HG03175 (cell line): Measurements from ENCODE around the gene ELP4.
"Not testable (repeated sequence)": the region's sequence is repeated elsewhere in the genome, so short reads cannot be mapped to it uniquely, and the experiment has no call there.

Experiments
- ATAC-seq: cut with Tn5 transposase; IDR thresholded peaks from one replicate; pipeline ENCODE4 v1.9.1; 2021; ENCODE audit warnings: mild to moderate bottlenecking, moderate library complexity; ENCODE audit not compliant: unreplicated experiment

The ELP4 gene

DNA sequence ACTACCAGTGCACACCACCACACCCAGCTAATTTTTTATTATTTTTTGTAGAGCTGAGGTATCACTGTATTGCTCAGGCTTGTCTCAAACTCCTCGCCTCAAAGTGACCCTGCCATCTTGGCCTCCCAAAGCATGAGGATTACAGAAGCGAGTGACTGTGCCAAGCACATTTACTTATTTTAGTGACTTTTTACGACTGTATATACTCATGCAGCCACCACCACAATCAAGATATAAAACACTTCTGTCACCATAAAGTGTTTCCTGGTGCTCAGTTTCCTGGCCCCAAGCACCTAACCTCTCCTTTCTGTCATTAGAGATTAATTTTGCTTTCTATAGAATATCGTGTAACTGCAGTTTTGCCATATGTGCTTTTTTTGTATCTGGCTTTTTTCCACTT is 25.9 kb downstream of the ELP4 start:
- no peak for ATAC-seq

DNA sequence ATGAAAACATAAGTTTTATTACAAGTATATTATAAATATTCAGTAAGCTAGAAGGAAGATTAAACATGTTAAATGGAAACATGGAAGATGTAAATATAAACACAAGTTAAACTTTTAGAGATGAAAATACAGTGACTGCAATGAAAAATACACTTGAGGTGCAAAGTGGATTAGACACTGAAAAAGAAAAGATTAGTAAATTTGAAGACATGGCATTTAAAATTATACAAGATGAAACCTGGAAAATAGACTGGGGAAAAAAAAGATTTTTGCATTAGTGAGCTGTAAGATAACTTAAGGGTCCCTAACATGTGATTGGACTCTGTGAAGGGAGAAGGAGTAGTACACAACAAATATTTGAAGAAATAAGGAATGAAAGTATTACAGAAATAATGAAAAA is 33.3 kb downstream of the ELP4 start:
- ATAC-seq, result no peak

DNA sequence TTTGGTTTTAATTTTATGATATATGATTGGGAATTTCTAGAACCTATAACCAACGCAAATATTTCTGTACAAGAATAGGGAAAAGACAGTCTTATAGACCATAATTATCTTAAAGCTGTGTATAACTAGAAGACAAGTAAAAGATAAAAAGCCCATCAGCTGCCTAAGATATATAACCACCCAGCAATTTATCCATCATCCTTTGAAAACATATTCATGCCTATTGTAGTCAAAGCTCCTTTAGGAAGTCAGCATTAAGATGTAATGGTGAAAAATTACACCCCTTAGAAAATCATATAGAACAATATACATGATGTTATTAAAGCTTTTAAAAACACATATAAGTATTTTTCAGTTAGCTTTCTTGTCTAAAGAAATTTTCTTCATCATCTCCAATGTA is 46.4 kb downstream of the ELP4 start:
- ATAC-seq, result no peak

DNA sequence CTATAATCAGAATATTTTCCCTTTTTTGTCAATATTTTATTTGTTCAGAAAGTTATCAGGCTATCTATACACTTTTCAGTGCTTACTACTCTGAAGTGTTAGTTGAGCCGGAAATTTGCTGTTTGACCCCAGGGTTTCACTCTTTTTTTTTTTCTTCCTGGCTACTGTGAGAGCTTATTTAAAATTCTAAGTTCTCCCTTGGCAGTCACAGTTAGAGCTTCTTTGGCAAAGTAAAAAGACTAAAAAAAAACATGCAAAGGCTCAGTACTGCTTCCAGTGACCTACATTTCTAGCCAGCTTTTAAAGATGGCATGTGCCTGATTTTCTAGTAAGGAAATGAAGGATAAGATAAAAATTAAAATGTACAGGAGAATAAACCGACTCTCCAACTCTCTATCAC is 48.4 kb downstream of the ELP4 start:
- ATAC-seq, result no peak

DNA sequence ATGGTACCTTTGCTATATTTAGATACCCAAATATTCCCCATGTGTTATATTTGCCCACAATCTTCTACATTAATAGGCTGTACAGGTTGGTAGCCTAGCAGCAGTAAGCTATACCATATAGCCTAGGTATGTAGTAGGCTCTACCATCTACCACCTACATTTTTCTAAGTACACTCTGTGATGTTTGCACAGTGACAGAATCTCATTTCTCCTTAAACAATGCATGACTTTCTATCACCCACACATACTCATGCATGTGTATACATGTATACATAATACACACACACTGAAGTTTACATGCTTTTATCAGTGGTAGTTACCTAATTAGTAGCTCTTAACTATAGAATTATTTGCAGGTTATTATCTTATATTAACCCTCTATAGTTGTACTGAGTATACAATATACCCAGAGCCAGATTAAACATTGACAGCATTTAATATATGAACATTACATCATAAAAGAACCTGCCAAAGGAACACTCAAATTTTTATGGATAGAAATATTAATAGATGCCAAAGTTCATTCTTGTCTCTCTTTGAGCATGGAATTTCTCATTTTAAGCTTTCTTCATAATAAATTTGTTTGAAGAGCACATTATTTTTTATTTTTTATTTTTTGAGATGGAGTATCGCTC is 51.4 kb downstream of the ELP4 start:
- no peak for ATAC-seq

DNA sequence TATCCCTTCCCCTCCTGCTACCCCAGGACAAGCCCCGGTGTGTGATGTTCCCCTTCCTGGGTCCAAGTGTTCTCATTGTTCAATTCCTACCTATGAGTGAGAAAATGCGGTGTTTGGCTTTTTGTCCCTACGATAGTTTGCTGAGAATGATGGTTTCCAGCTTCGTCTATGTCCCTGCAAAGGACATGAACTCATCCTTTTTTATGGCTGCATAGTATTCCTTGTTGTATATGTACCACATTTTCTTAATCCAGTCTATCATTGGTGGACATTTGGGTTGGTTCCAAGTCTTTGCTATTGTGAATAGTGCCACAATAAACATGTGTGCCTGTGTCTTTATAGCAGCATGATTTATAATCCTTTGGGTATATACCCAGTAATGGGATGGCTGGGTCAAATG is 55.0 kb downstream of the ELP4 start:
- not testable (repeated sequence) for ATAC-seq

DNA sequence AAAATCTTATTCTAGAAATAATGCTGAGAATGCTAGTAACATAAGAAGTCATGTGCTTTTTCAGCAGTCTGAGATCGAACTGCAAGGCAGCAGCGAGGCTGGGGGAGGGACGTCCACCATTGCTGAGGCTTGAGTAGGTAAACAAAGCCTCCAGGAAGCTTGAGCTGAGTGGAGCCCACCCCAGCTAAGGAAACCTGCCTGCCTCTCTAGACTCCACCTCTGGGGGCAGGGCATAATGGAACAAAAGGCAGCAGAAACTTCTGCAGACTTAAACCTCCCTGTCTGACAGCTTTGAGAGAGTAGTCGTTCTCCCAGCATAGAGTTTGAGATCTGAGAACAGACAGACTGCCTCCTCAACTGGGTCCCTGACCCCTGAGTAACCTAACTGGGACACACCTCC is 64.6 kb downstream of the ELP4 start:
- ATAC-seq, result not testable (repeated sequence)

DNA sequence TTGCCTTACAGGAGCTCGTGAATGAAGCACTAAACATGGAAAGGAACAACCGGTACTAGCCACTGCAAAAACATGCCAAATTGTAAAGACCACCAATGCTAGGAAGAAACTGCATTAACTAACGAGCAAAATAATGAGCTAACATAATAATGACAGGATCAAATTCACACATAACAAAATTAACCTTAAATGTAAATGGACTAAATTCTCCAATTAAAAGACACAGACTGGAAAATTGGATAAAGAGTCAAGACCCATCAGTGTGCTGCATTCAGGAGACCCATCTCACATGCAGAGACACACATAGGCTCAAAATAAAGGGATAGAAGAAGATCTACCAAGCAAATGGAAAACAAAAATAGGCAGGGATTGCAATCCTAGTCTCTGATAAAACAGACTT is 66.2 kb downstream of the ELP4 start:
- not testable (repeated sequence) for ATAC-seq

DNA sequence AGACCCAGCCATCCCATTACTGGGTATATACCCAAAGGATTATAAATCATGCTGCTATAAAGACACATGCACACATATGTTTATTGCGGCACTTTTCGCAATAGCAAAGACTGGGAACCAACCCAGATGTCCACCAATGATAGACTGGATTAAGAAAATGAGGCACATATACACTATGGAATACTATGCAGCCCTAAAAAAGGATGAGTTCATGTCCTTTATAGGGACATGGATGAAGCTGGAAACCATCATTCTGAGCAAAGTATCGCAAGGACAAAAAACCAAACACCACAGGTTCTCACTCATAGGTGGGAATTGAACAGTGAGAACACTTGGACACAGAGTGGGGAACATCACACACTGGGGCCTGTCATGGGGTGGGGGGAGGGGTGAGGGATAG is 69.8 kb downstream of the ELP4 start:
- ATAC-seq, result not testable (repeated sequence)

DNA sequence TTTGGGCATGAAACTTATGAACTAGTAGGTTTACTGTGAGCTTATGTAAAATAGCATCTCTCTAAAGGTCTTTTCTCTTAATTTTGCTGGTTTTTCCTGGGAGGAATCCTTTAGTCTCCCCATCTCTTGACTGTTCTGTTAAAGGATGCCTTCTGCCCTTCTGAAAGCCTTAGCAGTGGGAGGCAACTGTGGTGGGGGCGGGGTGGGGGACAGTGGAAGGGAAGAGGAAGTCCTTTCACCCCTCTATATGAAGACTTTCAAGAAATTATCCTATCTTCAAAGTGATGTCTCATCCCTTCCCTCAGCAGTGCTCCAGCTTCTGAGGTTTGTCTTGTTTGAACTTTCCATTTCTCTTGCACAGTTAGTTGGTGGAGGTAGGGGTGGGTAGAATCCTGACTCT is 73.1 kb downstream of the ELP4 start:
- no peak for ATAC-seq

DNA sequence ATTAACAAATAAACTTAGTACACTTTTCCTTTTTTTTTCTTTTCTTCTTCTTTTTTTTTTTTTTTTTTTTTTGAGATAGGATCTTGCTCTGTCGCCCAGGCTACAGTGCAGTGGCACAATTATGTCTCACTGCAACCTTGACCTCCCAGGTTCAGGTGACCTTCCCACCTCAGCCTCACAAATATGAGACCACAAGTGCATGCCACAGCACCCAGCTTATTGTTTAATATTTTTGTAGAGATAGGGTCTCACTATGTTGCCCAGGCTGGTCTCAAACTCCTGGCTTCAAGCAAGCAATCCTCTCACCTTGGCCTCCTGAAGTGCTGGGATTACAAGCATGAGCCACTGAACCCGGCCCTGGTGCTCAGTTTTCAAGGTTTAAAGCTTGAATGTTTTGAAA is 88.9 kb downstream of the ELP4 start:
- no peak for ATAC-seq

DNA sequence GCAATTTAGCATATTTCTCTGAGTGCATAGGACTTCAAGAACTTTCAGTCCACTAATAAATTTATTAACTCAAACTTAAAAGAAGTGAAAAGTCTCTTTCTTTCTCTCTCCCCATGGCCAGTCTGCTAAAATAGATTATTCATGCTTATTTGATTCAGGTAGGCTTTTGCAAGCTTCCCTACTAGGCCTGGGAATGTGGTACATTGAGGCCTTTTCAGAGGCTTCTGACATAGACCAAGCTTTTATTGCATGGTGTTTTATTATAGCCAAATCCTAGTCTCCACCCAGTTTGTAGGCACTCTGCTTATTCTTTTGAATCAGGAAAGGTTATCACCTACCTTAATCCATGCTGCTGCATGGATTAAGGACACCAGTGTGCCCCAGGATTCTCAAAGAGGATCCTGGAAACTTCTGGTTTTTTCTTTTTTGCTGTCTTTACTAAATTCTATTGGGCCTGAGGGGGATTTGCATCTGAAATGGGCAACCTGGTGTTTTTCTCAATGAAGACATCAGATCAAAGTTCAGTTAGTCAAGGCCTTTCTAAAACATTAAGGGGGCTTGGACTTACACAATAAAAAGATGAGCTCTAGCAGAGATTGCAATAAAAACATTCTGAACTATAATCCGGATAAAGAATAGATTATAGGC is 92.2 kb downstream of the ELP4 start:
- ATAC-seq, result no peak

DNA sequence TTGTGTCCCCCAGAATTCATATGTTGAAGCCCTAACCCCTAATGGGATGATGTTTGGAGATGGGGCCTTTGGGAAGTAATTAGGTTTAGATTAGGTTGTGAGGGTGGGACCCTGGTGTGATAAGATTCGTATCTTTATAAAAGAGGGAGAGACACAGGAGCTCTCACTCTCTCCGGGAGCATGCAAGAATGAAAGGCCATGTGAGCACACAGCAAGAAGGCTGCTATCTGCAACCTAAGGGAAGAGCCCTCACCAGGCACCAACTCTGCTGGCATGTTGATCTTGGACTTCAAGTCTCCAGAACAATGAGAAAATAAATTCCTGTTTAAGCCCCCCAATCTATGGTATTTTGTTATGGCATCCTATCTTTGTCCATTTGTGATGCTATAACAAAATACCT is 97.3 kb downstream of the ELP4 start:
- no peak for ATAC-seq

DNA sequence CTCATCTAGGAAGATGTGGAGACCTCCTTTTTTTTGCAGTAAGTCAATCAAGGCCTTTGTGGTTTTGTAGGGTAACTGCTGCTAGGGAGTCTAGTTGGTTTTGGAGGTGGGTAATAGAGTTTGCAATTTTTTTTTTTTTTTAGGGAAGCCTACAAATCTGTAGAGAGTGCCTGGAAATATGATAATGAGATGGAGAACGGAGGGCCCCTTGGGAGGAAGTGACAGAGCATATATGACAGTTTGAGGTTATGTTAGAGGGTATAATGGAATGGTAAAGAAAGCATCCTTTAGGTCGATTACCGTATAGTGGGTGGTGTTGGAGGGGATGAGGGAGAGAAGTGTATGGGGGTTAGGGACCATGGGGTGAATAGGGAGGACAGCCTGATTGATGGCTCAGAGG is 98.3 kb downstream of the ELP4 start:
- no peak for ATAC-seq

DNA sequence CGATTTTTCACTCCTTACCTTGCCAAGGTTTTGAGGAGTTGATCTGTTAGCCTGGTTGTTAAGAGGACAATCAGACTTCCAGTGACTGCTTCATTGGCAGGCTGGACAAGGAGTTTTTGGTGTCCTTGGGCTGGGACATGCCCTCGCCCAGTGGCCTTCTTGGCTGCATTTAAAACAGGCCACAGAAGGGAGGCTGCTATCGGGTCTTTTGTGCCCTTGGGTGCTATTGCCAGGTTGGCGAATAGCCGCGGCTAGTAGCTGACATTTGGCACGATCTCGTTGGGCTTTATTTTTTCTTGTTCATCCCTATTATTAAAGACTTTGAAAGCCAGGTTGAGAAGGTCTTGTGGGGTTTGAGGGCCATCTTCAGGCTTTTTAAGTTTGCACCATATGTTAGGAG is 99.4 kb downstream of the ELP4 start:
- no peak for ATAC-seq

DNA sequence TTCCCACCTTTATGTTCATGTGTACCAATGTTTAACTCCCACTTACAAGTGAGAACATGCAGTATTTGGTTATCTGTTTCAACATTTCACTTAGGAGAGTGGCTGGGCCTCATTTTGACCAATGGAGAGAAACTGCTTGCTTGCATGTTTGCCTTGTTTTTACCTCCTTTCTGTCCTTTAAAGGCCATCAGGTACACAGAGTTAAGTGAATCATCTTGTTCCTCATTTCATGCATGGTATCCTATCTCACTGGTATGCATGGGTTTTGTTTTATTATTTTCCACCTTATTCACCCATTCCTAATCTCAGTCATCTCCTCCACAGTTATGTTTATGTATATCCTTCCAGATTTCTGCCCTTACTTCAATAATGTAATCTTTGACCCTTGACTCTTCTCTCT is 101.0 kb downstream of the ELP4 start:
- ATAC-seq, result no peak

DNA sequence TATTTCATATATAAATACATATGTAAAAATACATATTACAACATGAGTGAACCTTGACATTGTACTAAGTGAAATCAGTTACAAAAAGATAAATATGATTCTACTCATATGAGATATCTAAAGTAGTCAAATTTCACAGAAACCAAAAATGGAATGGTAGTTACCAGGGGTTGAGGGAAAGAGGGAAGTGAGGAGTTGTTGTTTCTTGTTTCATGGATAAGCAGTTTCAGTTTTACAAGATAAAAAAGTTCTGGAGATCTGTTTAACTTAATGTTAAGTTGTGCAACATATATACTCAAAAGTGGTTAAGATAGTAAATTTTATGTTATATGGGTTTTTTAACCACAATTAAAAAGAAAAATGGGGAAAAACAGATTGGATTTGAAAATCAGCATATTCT is 107.7 kb downstream of the ELP4 start:
- no peak for ATAC-seq

DNA sequence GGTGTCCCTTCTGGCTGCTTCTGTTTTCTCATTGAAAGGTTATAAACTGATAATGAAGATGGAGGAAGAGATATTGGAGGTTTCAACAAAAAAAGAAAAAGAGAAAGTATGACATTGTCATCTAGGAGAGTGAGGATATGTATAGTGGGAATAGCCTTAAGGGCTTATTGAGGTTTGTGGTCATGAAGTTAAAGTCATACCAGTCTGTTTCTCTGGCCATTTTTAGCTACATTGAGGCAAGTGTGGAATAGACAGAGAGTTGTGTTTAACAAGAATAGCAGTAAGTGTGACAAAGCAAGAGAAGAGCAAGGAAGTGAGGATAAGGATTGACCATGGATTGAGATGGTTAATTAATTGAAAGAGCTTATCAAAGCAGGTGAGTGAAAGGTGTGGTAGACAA is 110.4 kb downstream of the ELP4 start:
- no peak for ATAC-seq

DNA sequence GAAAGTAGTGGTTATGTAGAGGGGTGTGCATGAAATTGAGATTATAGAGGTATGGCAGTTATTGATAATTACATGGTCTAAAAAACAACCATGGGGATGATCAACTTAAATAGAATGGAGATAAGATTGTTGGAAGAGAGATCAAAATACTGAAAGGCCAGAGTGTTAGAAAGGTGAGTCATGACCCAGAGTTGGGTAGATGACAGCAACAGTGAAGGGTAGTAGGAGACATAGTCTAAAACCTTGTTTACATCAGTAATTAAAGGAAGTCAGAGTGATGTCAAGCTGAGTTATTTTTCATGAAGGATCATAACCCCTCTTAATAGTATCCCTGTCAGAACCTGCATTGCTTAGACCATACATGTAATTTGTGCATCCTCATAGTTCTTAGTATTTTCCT is 110.9 kb downstream of the ELP4 start:
- ATAC-seq, result no peak

DNA sequence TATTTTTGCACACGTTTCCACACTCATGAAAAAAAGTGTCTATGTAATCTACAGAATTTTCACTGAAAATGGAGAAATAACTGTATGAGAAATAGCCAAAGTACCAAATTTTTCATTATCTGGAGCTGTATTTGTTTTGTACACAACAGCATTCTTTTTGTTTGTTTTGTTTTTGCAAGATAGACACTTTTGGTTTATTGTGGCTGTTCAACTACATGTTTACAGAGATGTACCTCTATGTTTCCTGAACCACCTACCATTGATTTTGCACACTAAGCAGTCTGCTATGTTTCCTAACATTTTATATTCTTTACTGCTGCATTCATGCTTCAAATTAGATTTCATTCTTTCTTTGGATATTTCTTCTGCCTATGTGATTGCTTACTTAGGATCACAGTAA is 116.3 kb downstream of the ELP4 start:
- ATAC-seq, result no peak

DNA sequence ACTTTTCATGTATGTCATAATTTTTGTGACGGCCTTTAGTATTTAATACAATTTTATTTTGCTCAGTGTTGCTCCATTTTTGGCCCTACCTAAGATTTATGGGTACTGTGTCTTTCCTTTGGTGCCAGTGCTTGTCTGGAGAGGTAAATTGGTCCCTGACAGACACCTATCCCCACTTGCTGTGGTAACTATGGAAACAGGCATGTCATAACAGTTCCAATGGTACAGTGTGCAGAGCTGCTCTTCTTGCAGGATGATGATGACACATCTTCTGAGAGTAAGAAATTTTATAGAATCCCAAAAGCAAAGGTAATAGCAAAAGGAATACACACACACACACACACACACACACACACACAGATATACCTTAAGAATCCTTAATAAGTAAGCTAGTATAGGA is 118.5 kb downstream of the ELP4 start:
- ATAC-seq, result no peak

DNA sequence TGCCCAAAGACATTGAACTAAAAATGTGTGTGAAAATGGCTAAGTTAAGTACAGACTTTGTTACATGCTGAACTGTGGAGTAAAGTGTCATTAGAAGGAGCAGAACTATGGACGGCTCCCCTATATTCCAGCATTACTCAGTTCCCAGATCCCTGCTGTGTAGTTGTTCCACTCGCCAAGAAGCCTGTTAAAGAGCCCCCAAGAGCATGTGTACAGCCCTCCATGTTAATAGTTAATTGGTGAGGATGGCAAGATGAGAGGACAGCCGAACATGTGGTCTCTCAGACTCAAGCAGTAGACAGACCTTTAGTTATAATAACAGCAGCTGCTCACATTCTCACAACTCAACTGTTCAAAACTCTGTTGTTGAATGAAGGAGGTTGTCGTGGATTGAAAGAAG is 127.4 kb downstream of the ELP4 start:
- no peak for ATAC-seq

DNA sequence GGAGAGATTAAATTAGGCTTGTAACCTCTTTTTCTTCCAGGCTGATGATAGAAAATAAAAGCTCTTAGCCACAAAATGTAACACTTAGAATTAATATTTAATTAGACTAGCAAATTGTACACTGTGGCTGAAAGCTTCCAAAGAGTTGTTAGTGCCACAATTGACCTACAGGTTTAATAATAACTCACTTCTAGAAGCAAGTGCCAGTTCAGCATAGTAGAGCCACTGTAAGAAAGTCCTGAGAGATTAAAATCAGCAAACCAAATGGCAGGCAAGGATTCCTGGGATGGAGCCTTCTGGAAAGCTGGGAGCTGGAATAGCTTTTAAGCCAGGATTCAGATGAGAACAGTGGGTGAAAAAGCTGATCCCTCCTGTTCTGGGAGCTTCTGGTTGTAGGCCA is 131.0 kb downstream of the ELP4 start:
- peak; percentile 61 for ATAC-seq
